Measurements from ENCODE around the gene LCN2.

The LCN2 gene

DNA sequence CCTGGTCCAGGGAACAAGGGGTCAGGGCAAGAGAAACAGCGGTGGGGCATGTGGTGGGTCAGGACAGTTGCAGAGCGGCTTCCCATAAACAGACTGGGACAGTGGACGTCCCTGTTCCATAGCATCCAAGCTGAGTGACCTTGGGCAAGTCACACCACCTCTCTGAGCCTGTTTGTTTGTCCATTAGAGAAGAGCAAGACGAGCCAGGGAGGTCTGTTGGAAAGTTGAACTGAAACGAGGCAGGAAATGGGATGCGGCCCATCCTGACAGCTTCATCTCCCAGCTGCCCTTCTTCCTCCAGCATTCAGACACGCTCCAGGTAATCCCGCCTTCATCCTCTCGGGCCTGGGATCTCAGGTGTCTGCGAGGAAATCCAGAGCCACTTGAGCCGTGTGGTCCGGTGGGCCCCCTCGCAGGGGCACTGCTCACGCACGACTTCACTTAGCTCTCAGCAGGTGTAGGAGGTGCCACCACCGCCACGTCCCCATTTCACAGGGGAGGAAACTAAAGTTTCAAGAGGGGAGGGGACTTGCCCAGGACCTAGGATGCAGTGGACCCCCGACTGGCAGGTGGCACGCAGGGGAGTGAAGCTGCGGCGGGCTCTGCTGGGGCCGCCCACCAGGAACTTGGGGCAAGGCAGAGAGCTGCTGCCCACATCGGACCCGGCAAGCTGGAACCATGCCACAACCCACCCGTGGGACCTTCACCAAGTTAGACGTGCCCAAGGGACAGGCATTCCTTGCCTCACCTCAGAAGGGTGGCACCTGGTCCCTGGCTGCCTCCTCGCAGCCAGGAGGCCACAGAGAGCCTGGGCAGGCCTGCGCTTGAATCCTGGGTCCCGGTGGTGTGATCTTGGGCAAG is 34.7 kb upstream of the LCN2 start:
- no peak for DNase-seq (ENCODE audit: low read depth in 2 of 2)

DNA sequence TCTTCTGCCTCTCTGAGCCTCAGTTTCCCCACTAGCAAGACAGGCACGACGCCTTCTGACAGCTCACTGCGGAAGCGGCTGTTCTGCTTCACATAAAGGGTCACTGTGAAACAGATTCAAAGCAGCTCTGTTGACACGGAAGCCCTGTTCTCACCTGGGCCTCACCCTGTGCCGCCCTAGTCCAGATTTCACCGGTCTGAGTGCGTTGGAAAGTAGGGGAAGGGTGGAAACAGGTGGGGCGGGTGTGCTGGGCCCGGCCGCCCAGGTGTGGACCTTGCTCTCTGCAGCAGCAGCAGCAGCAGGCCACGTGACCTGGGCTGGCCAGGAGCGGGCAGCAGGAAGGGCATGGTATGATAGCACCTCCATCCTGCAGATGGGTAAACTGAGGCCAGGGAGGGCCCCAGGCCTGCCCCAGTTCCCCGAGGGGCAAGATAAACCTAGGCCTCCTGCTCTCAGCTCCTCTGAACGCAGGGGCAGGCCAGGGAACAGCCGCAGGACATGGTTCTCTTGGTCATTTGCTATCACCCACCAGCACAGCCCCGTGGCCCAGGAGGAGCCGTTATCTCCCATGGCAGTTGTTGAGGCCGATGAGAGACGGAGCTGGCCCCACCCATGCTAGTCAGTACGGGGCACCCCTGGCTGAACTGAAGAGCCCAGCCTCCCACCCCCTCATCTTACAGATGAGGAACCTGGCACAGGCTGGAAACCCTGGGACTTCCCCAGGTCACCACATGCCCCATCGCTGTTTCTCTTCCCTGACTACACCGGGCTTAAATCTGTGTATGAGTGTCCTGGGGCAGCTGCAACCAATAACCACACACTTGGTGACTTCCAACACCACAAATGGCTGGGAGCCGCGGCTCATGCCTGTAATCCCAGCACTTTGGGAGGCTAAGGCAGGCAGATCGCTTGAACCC is 33.8 kb upstream of the LCN2 start:
- DNase-seq (ENCODE audit: low read depth in 2 of 2) = no peak

DNA sequence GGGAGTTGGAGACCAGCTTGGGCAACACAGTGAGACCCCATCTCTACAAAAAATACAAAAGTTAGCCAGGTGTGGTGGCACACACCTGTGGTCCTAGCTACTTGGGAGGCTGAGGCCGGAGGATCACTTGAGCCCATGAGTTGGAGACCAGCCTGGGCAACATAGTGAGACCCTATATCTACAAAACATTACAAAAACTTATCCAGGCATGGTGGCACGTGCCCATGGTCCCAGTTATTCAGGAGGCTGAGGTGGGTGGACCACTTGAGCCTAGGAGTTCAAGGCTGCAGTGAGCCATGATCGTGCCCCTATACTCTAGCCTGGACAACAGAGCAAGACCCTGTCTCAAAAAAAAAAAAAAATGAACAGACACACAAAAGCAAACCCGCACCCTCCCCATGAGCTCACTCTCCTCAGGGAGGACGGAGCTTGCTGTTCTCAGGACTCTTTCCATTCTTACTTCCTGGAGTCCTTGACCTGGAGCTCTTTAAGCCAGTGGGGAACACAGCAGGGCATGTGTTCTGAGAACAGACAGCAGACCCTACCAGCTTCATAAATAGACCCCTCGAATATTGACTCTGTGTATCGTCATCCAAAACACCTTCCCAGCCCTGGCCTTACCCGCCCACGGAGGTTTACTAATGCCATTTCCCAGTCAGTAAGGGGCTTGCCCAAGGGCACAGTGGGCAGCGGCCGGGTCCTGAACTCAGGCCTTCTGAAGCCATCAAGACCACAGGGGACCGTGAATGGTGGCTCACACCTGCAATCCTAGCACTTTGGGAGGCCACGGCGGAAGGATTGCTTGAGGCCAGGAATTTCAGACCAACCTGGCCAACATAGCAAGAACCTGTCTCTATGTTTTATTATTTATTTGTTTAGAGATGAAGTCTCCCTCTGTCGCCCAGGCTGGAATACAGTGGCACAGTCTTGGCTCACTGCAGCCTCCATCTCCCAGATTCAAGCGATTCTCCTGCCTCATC is 32.9 kb upstream of the LCN2 start:
- DNase-seq (ENCODE audit: low read depth in 2 of 2) = no peak

DNA sequence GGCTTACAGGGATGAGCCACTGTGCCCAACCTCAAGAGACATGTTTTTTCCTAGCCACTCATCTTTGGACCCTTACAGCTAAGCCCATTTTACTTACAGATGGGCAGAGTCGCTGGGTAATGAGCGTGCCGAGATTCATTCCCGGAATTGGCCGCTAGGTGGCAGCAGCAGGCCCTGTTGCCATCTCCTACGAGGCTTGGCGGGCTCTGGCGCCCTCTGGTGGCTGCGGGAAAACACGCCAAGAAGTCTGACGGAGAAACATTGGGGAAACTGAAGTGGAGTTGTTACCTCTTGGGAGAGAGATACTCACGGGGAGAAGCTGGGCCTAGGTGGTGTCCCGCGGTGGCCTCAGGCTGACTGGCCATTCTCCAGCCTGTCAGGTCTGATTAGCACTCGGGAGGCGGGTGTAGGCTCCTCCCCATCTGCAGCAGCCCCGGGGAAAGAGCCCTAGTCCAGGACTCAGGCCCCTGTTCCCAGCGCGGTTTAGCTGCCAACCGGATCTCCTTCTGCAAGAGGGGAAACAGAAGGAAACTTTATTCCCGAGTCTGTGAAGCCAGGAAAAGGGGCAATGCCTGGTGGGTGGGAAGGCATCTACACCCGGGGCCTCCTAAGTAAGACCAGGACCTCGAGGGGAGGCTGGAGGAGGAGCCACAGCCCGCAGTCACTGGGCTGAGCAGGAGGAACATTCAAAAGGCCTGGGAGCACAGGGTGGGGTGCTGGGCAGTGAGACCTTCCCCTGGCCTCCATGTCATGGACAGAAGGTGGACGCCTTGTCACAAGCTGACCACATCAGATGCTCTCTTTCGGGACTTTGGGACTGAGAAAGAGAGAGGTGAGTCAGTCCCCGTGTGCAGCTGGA is 31.4 kb upstream of the LCN2 start:
- peak; percentile 95 to 99 for DNase-seq (ENCODE audit: low read depth in 2 of 2)

DNA sequence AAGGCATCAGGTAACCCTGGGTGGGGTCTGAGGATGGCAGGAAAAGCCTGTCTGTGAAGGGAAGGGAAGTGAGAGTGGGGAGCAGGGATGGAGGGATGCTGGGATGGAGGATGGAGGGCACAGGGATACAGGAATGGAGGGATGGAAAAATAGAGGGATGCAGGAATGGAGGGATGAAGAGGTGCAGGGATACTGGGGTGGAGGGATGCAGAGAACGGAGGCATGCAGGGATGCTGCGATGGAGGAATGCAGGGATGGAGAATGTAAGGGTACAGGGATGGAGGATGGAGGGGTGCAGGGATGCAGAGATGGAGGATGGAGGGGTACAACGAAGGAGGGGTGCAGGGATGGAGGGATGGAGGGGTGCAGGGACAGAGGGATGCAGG is 30.8 kb upstream of the LCN2 start:
- no peak for DNase-seq (ENCODE audit: low read depth in 2 of 2)

DNA sequence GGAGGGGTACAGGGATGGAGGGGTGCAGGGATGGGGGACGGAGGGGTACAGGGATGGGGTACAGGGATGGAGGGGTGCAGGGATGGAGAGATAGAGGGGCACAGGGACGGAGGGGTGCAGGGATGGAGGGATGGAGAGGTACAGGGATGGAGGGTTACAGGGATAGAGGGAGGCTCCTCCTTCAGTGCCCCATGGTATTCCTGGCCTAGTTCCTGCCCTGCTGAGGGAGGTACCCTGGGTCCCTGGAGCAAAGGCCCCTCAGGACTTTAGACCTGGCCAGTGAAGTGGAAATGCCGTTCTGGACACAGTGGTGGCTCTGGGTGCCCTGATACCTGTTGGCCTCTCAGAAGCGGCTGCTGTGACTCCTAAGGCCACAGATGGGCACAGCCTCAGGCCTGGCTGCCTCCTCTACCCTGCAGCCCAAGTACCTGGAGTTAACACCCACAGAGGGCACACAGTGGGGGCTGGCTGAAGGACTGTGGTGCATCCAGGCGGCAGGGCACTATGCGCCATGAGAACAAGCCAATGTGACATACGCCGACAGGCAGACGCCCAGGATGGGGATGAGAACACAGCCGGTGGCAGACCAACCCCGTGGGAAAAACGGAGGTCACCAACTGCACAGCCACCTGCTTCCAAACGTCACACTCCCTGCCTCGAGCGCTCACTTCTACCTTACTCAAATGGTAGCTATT is 30.1 kb upstream of the LCN2 start:
- DNase-seq (ENCODE audit: low read depth in 2 of 2) = no peak

DNA sequence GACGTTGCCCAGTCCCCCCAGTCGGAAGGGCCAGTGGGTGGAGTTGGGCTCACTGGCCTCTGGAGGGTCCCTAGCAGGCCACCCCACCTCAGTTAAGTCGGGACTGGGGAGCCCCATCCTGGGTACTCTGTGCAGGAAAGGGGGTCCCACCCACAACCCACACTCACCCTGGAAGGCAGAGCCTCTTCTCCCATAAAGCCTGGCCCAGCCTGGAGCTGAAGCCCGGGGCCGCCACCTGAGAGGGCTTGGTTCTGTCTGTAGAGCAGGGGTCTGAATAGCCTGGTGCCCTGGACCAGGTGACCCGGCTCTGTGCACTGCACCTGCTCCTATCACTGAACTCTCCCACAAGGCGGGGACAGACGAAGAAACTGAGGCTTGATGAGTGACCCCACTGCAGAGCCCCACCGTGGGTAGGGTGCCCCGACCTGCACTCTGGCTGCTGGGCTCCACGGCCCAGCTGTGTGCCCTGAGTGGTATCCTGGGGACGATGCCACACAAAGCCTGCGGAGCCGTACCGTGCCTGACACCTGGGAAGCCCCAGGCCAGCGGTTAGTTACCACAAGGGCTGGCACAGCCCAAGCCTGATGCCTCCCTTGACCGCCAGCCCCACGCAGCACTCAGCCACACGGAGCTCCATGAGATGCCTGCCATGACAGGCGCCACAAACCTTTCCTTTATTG is 29.1 kb upstream of the LCN2 start:
- DNase-seq (ENCODE audit: low read depth in 2 of 2) = no peak

DNA sequence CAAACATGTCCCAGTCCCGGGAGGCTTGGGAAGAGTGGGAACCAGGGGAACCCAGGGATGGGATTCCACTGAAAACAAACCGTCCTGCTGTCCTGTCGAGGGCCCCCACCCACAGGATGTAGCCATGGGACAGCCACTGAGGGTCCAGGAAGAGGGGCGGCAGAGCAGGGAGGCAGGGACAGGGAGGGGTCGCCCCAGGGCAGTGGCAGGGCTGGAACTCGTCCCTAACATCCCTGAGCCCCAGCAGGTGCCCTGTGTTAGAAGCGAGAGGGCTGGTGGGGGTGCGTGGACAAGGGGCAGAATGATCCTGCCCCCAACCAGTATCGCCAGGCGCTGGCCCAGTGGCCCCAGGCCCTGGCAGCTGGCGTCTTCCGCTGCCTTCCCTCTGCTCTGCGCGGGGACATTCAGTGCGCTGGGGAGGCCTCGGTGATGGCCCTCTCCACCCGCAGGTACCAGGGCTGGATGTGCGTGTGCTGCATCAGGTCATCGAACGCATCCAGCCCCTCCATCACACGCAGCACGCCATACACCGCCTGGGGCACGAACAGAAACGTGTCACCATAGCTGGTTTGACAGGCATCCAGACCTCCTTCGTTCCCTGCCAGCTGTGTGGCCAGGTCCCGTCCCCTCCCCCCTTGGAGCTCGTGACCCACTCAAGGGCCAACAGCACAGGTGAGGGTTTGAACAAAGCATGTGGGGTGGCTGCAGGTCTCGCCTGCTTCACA is 28.4 kb upstream of the LCN2 start:
- no peak for DNase-seq (ENCODE audit: low read depth in 2 of 2)

DNA sequence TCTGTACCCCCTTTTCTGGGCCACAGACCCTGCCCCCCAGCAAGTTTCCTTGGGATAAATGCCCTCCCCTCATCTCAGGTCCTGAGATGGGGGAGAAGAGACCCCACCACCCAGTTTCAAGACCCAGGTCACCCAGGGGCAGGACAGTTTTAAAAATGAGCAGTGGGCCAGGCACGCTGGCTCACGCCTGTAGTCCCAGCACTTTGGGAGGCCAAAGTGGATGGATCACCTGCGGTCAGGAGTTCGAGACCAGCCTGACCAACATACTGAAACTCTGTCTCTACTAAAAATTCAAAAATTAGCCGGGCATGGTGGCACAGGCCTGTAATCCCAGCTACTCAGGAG is 27.8 kb upstream of the LCN2 start:
- no peak for DNase-seq (ENCODE audit: low read depth in 2 of 2)

DNA sequence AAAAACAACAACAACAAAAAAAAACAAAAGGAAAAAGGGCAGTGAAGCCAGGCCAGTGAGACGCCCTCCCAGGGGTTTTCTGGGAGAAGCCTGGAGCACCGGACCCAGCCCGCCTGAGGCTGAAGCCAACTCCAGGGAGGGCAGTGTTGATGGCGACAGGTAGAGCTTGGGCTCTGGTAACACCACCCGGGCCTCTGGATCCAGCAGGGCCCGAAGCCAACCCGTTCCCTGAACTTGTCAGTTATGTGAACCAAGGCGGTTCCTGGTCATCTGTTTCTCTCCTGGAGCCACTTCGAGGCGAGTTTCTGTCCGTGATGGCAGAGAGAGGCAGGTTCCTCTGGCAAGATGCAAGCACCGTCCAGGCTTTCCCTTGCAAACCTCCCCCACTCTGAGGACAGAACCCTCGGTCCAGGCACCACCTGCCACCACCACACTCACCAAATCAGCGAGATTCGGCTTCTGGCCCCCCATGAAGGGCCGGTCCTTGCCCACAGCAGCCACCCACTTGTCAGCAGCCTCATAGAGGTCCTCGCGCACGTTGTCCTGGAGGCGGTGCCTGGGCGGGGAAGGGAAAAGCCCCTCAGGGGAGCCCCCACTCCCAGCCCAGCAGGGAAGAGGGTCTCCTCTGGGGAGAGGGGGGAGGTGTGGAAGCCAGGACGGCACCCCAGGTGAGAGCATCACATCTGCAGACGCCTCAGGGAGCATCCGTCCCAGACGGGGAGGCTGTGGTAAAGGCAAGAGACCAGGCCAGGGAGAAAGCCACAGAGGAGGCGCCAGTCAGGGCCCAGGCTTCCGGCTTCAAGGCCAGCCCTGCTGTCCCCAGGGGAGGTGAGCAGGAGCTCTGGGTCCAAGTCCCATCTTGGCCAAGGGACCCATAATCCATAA is 27.1 kb upstream of the LCN2 start:
- DNase-seq (ENCODE audit: low read depth in 2 of 2) = no peak

DNA sequence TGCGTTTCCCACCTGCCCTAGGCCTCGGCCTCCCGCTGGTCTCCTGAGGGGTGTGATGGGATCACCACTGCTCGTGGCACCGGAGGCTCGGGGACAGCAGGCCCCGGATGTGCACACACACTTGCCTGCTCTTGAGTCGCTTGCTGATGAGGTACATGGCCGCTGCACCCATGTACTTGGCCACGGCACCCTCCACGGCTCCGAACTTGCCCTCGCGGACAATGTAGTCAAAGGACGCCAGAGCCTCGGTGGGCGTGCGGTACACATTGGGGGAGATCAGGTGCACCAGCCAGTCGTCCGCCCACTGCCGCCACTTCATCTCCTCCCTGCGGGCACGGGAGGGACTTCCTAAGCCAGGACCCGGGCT is 26.5 kb upstream of the LCN2 start:
- no peak for DNase-seq (ENCODE audit: low read depth in 2 of 2)

DNA sequence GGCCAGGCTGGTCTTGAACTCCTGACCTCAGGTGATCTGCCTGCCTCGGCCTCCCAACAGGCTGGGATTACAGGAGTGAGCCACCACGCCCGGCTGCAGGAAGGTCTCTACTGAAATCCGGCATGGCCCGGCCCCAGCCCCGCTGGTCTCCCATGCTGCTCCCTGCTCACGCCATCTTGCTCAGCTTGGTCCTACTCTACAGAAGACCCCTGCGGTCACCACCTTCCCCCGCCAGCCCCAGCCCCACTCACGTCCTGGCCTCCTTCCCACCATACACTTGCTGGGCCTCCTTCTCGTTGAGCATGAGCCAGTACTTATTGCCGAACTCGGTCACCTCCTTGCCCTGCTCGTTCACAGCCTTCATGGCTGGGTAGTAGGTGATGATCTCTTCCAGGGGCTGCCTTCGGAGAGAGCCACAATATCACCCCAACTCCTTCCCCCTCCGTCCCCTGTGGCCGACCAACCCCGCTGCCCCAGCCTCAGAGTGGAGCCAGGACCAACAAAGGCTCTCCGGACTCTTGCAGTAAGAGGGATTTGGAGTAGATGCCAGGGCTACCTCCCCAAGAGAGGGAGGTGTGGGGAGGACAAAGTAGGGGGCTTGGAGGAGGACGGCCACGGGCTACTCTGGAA is 25.7 kb upstream of the LCN2 start:
- no peak for DNase-seq (ENCODE audit: low read depth in 2 of 2)

DNA sequence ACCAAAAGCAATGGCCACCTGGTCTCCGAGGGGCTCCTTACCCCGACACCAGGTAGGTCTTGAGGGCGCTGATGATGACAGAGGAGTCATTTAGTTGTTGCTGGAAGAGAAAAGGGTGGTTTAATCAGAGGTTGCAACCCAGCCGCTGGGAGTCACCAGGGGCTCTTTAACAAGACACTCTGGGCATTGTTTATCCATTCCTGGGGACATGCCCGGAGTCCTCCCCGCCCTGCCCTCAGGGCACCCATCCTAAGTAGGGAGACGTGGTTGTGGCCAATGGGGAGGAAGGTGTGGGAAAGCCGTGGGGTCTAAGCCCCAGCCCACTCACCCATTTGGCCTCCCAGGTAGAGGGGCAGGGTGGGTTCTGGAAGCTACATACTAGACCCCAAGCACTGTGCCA is 24.8 kb upstream of the LCN2 start:
- no peak for DNase-seq (ENCODE audit: low read depth in 2 of 2)

DNA sequence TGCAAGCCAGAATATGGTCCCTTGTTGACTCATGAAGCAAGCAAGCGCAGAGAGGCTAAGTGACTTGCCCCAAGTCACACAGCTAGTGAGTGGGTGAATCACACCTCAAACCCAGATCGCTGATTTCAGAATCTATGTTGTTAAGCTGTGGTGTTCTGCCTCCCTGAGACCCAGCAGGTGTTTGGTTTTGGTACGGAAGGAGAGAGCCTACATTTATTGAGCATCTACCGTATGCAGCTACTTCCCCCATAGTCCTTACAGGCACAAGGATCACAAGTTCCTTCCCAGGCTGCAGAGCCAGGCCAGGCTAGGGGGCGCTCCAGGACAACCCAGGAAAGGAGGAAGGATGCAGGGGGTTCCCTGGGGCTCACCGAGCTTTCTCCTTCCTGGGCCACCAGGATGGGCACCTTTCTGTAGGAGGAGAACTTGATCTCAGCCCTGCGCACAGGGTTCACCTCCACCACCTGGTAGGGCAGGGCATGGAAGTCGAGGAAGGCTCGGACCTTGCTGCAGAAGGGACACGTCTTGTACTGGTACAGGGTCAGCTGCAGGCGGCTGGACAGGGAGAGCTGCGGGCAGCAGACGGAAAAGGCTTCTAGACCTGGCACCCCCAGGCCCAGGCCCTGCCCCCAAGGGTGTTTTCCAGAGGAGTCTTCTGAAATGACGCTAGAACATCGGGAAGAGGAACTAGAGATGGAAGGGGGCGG is 24.2 kb upstream of the LCN2 start:
- no peak for DNase-seq (ENCODE audit: low read depth in 2 of 2)

DNA sequence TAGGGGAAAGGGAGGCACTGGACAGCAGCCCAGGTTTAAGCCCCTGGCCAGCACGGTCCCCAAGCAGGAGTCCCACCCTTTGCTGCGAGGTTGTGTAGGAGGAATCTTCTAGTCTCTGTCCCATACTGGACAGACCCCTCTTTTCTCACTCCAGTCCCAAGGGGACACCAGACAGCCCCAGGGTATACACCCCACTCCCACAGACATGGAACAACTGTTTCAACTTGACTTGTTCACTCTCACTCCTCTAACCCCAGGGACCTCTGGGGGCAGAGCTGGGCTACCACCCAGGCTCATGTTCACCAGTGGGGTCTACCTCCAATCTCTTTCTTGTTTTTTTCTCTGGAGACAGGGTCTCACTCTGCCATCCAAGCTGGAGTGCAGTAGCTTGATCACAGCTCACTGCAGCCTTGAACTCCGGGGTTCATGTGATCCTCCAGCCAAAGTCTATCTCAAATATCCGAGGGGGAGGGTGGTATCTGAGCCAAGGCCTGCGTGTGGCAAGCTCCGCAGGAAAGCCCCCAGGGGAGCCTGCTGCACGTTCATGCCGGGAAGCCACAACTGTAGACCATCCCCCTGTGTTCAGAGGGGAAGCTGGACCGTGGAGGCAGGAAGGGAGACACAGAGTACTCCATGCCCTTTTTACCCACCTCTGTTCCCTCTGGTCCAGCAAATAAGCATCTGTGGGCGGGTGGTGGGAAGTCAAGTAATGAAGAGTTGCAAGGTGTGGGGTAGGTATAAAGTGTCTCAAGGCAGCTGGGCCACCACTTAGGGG is 23.5 kb upstream of the LCN2 start:
- no peak for DNase-seq (ENCODE audit: low read depth in 2 of 2)

DNA sequence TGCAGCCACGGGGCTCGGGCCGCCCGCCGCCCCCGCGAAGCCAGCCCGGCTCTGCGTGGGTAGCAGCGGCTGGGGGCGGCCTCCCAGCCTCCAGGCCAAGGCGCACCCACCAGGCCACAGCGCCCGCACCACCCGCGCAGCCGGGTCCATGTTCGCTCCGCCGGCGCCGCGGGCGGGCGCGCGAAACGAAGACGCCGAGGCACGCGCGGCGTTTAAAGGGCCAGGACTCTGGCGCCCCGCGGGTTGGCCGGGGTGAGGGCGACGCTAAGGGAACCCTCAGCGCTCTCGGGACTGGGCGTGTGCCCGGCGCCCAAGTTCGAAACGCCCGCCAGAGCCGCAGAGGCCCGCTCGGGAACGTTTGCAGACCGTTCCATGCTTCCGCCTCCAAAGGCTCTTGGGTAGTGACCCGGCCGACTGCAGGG is 21.7 kb upstream of the LCN2 start, which contains the start of gene PTGES2:
Gene PTGES2, minus strand, starts transcription at position 162 of the 422 bp plus-strand sequence. Its CDS starts 12 bp downstream, at position 150.
- peak; percentile 41 to 64 for DNase-seq (ENCODE audit: low read depth in 2 of 2)

Data from stimulated activated CD4-positive, alpha-beta T cell treated with anti-CD3 and anti-CD28 coated beads, Interleukin-1b, Interleukin-23, amount 100 ng/mL, for 1 hour (primary cell).